Effector memory CD8-positive, alpha-beta T cell (primary cell): ENCODE measurements around the gene HLA-DRB1.
"Not testable (repeated sequence)": the region's sequence is repeated elsewhere in the genome, so short reads cannot be mapped to it uniquely, and the experiment has no call there.

Experiments used
- ATAC-seq: fragments of 150-1000 bp; cut with Tn5 transposase; replicated peaks from 2 replicates; pipeline ENCODE4 v1.10.0; 2021; ENCODE audit warnings: mild to moderate bottlenecking, moderate library complexity
- DNase-seq, 3 experiments: peaks; one replicate each; pipeline ENCODE4 v3.0.0; 2021
- H3K27ac Mint-ChIP-seq, 2 donors: one replicate each; pipeline ENCODE4 v1.8.0; 2022; ENCODE audit warnings: mild to moderate bottlenecking in 2 of 2, mixed read lengths in 2 of 2, moderate library complexity in 2 of 2
- H3K27me3 Mint-ChIP-seq, 2 donors: one replicate each; pipeline ENCODE4 v1.8.0; 2022; ENCODE audit warnings: mixed read lengths in 2 of 2
- H3K36me3 Mint-ChIP-seq: one replicate; pipeline ENCODE4 v1.8.0; 2022; ENCODE audit warnings: mild to moderate bottlenecking, moderate library complexity, mixed read lengths; ENCODE audit not compliant: insufficient read depth
- H3K4me1 Mint-ChIP-seq, 2 donors: one replicate each; pipeline ENCODE4 v1.8.0; 2022; ENCODE audit warnings: low read depth in 2 of 2, mixed read lengths in 2 of 2
- H3K4me3 Mint-ChIP-seq, 2 donors: one replicate each; pipeline ENCODE4 v1.8.0; 2022; ENCODE audit warnings: mild to moderate bottlenecking in 2 of 2, mixed read lengths in 2 of 2, moderate library complexity in 2 of 2
- H3K9me3 Mint-ChIP-seq, 2 donors: one replicate each; pipeline ENCODE4 v1.8.0; 2022; ENCODE audit warnings: mixed read lengths in 2 of 2

The HLA-DRB1 gene

DNA sequence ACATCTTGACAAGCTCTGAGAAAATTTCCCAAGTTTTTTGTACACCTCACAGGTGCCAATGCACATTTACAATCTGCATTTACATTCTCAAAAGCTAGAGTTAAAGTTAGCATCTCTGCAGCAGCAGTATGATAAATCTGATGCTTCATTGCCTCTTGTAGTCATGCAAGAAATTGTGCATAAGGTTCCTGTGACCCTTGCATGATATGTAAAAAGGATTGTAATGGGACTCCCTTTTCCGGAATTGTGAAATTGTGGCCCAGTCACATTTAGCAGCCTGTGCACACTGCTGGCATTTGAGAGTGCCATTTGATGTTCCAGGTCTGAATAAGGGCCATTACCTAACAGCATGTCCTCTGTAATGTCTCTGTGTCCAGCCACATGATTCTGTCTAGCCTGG is 24.1 kb downstream of the HLA-DRB1 start:
- Mint-ChIP-seq H3K4me1 (peaks cover 10 to 15% of the 10 kb centered on the region in 2 donors), H3K36me3 (no peaks in the 10 kb centered on the region), H3K9me3 (no peaks in the 10 kb centered on the region), H3K4me3 (no peak overlapping the region), H3K27me3 (peaks cover 21 to 26% of the 10 kb centered on the region in 2 donors), H3K27ac (no peak overlapping the region)
- ATAC-seq: no peak
- DNase-seq: no peak

DNA sequence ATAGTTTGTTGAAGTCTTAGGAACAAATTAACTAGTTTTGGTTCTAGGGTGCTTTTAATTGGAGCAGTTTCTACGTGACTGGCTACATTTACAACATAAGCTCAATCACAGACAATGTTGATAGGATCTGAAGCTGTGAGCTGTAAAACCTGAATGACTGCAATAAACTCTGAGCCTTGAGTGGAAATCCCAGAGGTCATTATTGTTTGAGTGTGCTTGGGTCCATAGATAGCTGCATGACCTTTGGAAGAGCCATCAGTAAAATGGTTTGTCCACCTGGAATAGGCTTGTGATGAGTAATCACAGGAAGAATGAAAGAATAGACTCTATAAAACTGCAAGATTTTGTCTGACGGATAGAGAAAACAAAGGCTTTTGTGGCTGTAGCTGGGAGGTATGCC is 26.7 kb downstream of the HLA-DRB1 start:
- ATAC-seq (no peak), DNase-seq (no peak)
- Mint-ChIP-seq H3K9me3 (no peaks in the 10 kb centered on the region), H3K4me3 (no peak overlapping the region), H3K27ac (no peak overlapping the region), H3K27me3 (peaks cover 32% of the 10 kb centered on the region in 2 donors), H3K4me1 (no peaks in the 10 kb centered on the region), H3K36me3 (no peaks in the 10 kb centered on the region)

DNA sequence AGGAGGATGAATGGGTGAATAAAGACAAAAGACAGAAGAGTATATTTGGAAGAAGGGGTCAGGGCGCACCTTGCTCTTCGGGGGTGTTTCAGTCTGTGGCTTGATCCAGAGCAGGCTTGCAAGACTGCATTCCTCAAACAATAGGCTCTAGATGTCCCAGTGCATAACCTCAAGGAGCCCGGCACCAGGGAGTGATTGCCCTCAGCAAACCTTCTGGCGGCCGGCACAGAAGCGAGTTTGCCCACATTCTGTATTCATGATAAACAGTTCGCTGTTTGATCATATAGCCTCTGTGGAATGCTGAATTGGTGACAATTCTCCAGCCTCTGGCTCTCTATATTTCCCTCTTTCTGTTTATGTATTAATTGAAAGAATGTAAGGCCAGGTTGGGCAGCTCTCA is 29.9 kb downstream of the HLA-DRB1 start:
- no peak for ATAC-seq
- peaks cover 33 to 38% of the 10 kb centered on the region in 2 donors for H3K27me3 Mint-ChIP-seq
- no peak overlapping the region for H3K4me3 Mint-ChIP-seq

DNA sequence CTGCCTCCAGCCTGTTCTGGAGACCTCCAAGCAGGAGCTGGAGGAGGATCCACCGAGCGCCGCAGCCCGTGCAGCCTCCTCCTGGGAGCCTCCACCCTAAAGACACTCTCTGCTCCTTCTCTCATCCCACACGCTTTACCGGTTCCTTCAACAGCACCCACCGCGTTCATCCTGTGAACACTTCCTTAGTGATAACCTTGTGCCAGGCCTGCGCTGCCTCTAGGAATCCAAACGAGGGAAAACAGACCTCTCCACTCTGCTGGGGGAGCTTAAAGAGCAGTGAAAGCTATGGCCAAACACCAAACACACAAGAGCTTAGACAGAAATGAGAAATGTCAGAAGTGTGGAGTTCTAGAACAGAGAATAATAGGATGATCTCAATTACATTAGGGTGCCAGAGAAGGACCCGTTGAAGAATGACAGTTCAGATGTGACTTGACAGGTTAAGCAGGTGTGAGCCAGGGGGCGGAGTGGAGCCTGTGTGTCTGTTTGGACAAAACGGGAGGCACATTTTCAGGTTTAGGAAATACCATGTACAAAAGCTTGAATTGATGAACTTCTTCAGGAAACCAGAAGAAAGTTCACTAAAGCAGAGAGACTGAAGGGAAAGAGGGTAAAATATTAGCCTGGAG is 31.1 kb downstream of the HLA-DRB1 start:
- Mint-ChIP-seq H3K27ac (no peak overlapping the region), H3K4me3 (no peak overlapping the region), H3K4me1 (peaks cover 0 to under 1% of the 10 kb centered on the region in 2 donors), H3K27me3 (peaks cover 28 to 33% of the 10 kb centered on the region in 2 donors), H3K9me3 (no peaks in the 10 kb centered on the region), H3K36me3 (no peaks in the 10 kb centered on the region)
- DNase-seq: no peak
- no peak for ATAC-seq

More for the DNA sequence above, 29.9 kb downstream of the HLA-DRB1 start:
- DNase-seq: no peak
- Mint-ChIP-seq H3K36me3 (no peaks in the 10 kb centered on the region), H3K9me3 (no peaks in the 10 kb centered on the region), H3K4me1 (no peaks in the 10 kb centered on the region), H3K27ac (no peak overlapping the region)

DNA sequence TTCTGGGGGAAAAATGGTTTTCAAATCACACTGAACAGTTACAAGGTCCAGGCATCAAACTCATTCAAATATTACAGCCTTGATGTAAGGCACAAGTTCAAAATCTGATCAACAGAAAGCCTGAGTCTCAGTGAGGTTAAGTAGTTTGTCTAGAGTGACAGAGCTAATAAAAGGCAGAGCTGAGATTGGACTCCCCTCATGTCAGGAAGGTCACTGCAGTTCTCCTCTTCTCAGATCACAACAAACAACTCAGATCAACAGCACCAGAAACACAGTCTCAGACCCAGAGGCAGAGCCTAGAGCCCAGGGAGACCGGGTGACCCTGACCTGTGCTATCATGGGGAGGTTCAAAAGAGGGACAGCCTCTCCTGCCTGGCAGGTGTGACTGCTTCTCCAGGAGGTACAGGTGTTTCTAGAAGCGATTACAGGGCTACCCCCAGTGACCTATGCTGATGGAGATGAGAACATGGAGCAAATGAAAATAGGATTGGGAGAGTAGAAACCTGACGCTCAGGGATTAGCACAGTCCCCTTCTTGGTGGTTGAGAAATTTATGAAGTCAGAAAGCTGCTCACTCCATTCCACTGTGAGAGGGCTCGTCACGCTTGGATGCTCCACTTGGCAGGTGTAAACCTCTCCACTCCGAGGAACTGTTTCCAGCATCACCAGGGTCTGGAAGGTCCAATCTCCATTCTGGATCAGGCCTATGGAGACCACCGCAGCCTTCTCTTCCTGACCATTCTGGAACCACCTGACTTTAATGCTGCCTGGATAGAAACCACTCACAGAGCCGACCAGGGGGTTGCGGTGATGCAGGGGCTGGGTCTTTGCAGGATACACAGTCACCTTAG is 35.3 kb downstream of the HLA-DRB1 start:
- ATAC-seq (no peak), DNase-seq (no peak)
- no peaks in the 10 kb centered on the region for H3K9me3 Mint-ChIP-seq
- H3K27ac Mint-ChIP-seq: no peak overlapping the region
- peaks cover 2 to 4% of the 10 kb centered on the region in 2 donors for H3K4me1 Mint-ChIP-seq
- H3K36me3 Mint-ChIP-seq: no peaks in the 10 kb centered on the region
- peaks cover 12% of the 10 kb centered on the region in 2 donors for H3K27me3 Mint-ChIP-seq
- no peak overlapping the region for H3K4me3 Mint-ChIP-seq

DNA sequence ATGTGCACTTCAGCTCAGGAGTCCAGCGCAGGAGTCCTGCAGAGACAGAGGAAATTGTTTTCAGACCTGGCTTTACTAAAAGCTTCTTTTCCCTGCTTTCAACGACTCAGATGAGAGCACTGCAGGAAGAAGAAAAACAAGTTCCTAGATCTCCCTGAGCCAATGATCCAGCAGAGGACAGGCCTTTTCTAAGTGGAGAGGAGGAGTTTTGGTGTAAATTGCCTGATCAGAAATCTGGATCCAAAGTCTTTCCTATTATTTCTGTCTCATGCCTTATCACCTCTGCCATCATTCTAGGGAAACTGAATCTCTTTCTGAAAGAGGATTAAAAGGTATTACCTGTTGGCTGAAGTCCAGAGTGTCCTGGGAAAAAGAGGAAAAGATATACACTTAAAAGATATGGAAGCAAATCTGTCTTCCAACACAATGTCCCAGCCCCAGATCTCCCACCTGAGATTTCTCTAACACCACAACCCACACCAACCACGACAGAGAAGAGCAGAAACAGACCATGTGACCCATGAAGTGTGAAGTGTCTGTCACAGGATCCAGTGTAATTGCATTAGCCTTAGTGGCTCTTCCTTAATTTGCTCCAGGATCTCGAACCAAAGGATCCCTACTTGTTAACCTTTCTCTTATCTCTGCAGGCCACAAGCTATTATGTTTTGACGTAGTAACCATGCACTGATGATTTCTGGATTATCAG is 36.5 kb downstream of the HLA-DRB1 start:
- no peaks in the 10 kb centered on the region for H3K9me3 Mint-ChIP-seq
- H3K27me3 Mint-ChIP-seq: peaks cover 3 to 8% of the 10 kb centered on the region in 2 donors
- DNase-seq (no peak), ATAC-seq (no peak)
- H3K4me1 Mint-ChIP-seq: peaks cover 2 to 4% of the 10 kb centered on the region in 2 donors
- H3K36me3 Mint-ChIP-seq: peaks cover 6% of the 10 kb centered on the region
- no peak overlapping the region for H3K27ac Mint-ChIP-seq
- H3K4me3 Mint-ChIP-seq: no peak overlapping the region

DNA sequence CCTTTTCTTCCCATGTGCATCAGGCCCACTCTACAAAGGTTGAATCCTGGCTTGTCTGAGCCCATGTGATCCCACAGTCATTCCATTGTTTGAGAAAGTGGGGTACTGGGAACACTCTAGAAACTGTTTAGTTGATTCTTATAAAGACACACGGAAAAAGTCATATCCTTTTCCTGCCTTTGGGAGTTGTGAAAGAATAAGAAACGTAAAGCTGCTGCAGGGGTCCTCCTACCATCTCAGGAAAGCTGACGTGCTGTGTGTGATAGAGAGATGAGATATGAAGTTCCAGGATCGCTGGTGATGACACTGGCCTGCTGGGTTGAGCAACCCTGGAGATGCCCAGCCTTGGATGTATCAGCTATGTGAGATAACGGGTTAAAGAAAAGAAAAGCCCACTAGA is 38.2 kb downstream of the HLA-DRB1 start:
- Mint-ChIP-seq H3K27me3 (peaks cover 0 to 6% of the 10 kb centered on the region in 2 donors), H3K36me3 (peaks cover 6% of the 10 kb centered on the region), H3K4me3 (no peak overlapping the region), H3K27ac (no peak overlapping the region), H3K4me1 (peaks cover 6 to 11% of the 10 kb centered on the region in 2 donors), H3K9me3 (no peaks in the 10 kb centered on the region)
- no peak for DNase-seq
- ATAC-seq: no peak

DNA sequence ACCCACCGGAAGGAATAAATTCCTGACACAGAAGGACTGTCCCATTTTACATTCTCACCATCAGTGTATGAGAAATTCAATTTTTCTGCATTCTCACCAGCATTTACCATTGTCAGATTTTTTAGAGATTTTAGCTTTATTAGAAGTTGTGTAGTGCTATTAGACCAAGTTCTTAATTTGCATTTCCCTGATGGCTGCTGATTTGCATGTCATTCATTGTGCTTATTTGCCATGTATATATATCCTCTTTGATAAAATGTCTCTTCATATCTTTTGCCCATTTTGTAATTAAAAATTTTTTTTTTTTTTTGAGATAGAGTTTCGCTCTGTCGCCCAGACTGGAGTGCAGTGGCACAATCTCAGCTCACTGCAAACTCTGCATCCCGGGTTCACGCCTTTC is 49.8 kb downstream of the HLA-DRB1 start:
- ATAC-seq: no peak
- Mint-ChIP-seq H3K36me3 (no peaks in the 10 kb centered on the region), H3K27ac (no peak overlapping the region), H3K4me1 (no peaks in the 10 kb centered on the region), H3K27me3 (peaks cover 7 to 13% of the 10 kb centered on the region in 2 donors), H3K9me3 (peaks cover 0 to 6% of the 10 kb centered on the region in 2 donors), H3K4me3 (no peak overlapping the region)
- DNase-seq: no peak

DNA sequence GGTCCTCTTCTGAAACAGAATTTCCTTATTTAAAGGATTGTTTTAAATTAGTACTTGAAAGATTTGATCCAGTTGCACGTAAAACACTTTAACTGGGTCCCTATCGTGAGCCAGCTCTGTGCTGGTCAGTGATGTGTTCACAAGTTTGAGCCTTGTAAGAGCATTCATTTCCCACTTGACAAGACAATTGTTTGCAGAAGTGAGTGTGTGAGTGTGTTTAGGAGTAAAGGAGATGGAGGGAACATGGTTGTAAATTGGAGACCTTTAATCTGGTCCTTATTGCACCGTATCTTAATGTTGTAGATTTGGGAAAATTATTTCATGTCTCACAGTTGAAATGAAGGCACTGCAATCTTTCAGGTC is 59.2 kb downstream of the HLA-DRB1 start:
- H3K27ac Mint-ChIP-seq: peak overlapping the region; percentile 45 to 95
- H3K4me1 Mint-ChIP-seq: peaks cover 9 to 36% of the 10 kb centered on the region in 2 donors
- peak; percentile 28 for ATAC-seq
- not testable (repeated sequence) for H3K9me3 Mint-ChIP-seq, H3K36me3 Mint-ChIP-seq, DNase-seq, H3K27me3 Mint-ChIP-seq
- peak overlapping the region; percentile 67 to 78 for H3K4me3 Mint-ChIP-seq

DNA sequence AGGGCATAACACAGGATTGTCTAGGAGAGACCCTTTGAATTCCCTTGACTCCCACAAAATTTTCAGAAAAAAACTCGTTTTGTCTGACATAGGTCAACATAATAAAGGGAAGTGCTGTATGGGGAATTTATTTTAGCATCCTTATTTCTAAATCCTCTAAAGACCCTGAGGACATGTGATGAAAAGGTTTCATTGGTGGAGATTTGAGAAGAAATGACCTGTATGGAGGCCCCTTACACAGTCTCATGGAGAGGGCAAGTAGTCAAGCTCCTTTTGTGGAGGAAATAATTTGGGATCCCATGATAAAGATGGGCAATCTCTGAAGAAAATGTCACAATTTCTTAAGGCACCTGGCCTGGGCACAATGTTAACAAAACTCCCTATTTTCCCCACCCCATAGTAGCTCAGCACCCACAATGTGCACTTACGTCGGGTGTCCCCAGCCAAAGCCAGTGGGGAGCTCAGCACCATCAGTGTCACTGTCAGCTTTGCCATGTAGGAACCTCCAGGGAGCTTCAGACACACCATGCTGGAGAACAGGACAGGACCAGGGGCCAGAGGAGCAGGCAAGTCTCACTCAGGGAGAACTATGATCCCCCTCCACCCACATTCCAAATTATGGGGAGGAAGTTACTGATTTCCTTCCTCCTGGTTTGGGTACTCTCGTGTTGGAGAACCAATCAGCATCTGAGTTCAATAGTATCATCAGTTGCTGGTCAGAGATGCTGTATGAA is 59.8 kb downstream of the HLA-DRB1 start, which contains the start of gene HLA-DRB5:
TSS of gene HLA-DRB5 (minus strand) at position 591 of the 734 bp plus-strand sequence. CDS start at position 528, 63 bp downstream.
- DNase-seq (peak; percentile 6 to 64 (median 26)), ATAC-seq (peak; percentile 81)
- Mint-ChIP-seq H3K4me1 (peaks cover 9 to 42% of the 10 kb centered on the region in 2 donors), H3K36me3 (peaks cover 3% of the 10 kb centered on the region), H3K27ac (peak within 1 kb of the TSS; percentile 45 to 95), H3K27me3 (no peaks in the 10 kb centered on the region), H3K4me3 (peak within 1 kb of the TSS; percentile 67 to 78), H3K9me3 (no peaks in the 10 kb centered on the region)
